HG03565 (cell line): ENCODE data around the gene SLC44A4.
A peak's percentile ranks its signal among the peaks of the same experiment; 100 is the strongest.
"Not testable (repeated sequence)": the region's sequence is repeated elsewhere in the genome, so short reads cannot be mapped to it uniquely, and the experiment has no call there.

ENCODE experiments used
- ATAC-seq: cut with Tn5 transposase; IDR thresholded peaks from one replicate; pipeline ENCODE4 v1.9.1; 2021; ENCODE audit warnings: mild to moderate bottlenecking, moderate library complexity; ENCODE audit not compliant: unreplicated experiment

SLC44A4 gene

GRCh38 chr6:31830886-31831335, 47.9 kb downstream of the SLC44A4 start:
- ATAC-seq = no peak

GRCh38 chr6:31829633-31830283, 49.0 kb downstream of the SLC44A4 start:
- ATAC-seq = no peak

- ATAC-seq = peak; percentile 52
These were observed 51.3 kb downstream of the SLC44A4 start, which contains the start of gene HSPA1B for GRCh38 chr6:31827286-31828079. HSPA1B (plus strand) TSS chr6:31827738; CDS start chr6:31827951, 213 bp downstream.

DNA sequence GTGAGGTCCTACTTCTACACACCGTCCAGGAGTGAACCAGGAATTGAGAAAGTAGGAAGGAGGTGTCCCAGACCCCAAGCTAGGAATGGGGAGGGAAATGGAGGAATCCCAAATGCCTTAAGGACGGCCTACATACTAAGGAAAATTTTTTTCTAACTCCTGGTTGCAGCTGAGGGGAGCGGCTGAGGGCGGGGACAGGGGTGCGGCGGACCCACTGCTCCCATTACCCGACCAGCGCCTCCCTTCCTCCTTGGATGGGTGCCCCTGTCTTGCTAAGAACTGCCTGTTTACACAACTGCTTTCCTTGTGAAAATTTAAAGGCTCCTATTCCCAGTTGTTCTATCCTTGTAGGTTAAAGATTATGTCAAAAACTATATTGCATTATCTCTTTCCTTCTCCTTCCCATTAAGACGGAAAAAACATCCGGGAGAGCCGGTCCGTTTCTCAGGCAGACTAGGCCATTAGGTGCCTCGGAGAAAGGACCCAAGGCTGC, 52.0 kb downstream of the SLC44A4 start:
- ATAC-seq = no peak

DNA sequence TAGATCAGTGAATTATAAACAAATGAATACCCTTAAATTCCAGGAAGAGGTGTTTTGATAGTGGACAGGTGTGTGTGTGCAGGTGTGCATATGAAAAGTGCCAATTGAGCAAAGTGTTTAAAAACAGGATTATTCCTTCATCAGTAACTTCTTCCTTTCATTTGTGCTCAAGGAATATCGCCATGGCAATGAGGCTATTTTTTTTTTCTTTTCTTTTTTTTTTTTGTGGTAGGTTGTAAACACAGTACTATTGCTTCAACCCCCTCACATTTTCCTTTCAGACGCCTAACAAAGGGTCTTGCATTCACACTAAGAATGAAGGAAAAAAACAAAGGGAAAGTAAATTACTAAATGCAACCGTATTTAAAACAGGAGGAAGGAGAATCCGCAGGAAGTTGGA, 53.2 kb downstream of the SLC44A4 start:
- ATAC-seq = no peak

GRCh38 chr6:31823592-31824196, 55.1 kb downstream of the SLC44A4 start:
- not testable (repeated sequence) for ATAC-seq

DNA sequence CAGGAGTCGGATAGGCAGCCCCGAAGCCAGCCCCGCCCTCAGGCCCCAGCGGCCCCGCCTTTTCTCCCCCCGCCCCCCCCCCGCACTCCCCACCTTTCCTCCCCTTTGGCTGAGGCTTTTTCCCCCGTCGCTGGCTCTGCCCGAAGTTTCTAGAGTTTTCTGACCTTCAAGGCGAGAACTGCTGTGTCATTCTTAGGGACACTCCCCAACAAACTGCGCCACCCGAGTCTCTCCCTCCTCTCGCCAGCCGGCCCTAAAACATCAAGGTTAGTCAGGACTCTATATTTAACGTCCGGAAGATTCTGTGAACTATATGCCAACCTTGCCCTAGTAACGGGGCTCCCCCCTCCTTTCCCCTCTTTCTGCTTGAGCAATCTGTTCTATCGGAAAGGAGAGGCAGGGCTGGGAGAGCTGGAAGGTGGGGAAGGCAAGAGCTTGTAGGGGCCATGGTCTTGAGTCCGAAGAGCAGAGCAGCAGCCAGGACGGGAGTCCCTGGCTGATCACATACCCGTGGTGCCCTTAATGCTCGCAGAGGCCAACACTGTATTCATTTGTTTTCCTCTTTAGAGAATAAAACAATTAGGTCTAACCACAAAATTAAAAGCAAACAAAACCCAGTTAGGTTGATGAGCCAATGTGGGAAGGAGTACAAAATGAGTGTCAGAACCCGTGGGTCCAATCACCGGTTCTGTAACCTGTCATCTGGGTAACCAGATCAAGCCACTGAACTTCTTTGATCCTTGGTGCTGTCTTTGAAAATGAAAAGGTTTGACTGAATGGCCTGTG, 56.6 kb downstream of the SLC44A4 start:
- no peak for ATAC-seq

DNA sequence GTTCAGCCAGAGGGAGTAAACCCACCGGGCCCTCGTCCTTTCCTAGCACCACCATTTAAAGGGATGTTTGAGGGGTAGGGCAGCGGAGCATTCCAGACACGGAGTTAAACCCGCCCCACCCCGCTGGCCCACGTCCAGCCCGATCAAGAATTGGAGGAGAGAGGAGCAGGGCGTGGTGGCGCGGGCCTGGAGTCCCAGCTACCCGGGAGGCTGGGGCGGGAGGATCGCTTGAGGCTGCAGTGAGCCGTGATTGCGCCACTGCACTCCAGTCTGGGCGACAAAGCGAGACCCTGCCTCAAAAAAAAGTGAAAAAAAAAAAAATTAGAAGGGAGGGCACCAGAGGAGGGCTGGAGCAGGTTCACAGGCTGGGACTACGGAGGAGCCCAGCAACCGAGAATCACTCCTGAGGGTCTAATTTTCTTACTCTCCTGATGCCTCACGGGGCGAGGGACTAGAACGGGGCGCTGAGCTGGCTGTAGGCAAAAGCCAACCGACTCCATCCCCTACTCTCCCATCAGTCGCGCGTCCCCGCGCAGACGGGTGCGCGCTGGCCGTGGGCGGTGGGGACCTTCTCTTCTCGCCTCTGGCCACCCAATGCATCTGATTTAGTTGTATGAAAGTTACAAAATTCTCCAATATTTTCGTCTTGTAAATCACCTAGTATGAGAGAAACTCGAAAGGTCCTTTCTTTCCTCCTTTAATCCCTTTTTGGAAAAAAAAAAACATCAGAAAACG, 57.3 kb downstream of the SLC44A4 start:
- ATAC-seq = no peak

DNA sequence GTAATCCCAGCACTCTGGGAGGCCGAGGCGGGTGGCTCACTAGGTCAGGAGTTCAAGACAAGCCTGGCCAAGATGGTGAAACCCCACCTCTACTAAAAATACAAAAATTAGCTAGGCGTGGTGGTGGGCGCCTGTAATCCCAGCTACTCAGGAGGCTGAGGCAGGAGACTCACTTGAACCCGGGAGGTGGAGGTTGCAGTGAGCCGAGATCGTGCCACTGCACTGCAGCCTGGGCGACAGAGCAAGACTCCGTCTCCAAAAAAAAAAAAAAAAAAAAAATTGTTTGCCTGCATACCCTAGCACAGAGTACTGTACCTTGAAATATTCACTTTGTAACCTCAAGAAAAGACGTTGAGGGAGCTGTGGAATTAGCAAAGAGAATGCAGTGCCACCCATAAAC, 58.4 kb downstream of the SLC44A4 start:
- ATAC-seq = not testable (repeated sequence)

GRCh38 chr6:31819871-31820299, 58.9 kb downstream of the SLC44A4 start:
- ATAC-seq = no peak

- not testable (repeated sequence) for ATAC-seq
These were observed 60.8 kb downstream of the SLC44A4 start for GRCh38 chr6:31817929-31818511.

DNA sequence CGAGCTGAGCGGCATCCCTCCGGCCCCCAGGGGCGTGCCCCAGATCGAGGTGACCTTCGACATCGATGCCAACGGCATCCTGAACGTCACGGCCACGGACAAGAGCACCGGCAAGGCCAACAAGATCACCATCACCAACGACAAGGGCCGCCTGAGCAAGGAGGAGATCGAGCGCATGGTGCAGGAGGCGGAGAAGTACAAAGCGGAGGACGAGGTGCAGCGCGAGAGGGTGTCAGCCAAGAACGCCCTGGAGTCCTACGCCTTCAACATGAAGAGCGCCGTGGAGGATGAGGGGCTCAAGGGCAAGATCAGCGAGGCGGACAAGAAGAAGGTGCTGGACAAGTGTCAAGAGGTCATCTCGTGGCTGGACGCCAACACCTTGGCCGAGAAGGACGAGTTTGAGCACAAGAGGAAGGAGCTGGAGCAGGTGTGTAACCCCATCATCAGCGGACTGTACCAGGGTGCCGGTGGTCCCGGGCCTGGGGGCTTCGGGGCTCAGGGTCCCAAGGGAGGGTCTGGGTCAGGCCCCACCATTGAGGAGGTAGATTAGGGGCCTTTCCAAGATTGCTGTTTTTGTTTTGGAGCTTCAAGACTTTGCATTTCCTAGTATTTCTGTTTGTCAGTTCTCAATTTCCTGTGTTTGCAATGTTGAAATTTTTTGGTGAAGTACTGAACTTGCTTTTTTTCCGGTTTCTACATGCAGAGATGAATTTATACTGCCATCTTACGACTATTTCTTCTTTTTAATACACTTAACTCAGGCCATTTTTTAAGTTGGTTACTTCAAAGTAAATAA, 61.5 kb downstream of the SLC44A4 start:
- not testable (repeated sequence) for ATAC-seq

DNA sequence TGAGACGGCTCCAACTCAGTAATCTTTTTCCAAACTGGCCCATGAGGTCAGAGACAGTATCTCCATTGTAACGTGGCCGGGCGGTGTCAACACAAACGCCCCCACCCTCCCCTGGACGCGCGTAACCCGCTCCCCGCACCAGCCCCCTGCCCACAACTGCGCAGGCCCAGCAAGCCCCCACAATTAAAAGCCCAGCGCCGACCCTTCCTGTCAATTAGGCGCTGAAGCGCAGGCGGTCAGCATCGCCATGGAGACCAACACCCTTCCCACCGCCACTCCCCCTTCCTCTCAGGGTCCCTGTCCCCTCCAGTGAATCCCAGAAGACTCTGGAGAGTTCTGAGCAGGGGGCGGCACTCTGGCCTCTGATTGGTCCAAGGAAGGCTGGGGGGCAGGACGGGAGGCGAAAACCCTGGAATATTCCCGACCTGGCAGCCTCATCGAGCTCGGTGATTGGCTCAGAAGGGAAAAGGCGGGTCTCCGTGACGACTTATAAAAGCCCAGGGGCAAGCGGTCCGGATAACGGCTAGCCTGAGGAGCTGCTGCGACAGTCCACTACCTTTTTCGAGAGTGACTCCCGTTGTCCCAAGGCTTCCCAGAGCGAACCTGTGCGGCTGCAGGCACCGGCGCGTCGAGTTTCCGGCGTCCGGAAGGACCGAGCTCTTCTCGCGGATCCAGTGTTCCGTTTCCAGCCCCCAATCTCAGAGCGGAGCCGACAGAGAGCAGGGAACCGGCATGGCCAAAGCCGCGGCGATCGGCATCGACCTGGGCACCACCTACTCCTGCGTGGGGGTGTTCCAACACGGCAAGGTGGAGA, 63.6 kb downstream of the SLC44A4 start, which contains the start of the genes HSPA1A and HSPA1L:
TSS of gene HSPA1A (plus strand) at position 519 of the 814 bp plus-strand sequence. CDS start at position 733, 214 bp downstream.
TSS of gene HSPA1L (minus strand) at position 259 of the 814 bp plus-strand sequence. CDS start 3,311 bp downstream, outside the sequence.
- ATAC-seq = peak; percentile 33

DNA sequence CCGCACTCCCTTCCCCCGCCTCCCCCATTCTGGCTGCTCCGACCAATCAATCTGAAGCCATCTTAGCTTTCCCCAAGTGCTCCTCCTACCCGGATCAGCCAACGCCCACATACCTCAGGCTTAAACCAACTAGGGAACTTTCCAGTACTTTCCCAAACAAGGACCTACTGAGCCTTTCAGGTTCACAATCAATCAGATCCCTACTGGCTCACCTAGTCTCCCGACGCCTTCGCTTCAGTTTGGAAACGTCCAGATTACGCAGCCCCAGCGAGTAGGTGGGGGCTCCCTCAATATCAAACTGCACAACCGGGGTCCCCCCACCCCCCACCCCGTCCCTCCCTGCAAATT, 64.1 kb downstream of the SLC44A4 start:
- no peak for ATAC-seq

GRCh38 chr6:31813465-31813849, 65.3 kb downstream of the SLC44A4 start:
- no peak for ATAC-seq
